Activated CD4-positive, alpha-beta memory T cell treated with anti-CD3 and anti-CD28 coated beads, Interleukin-2, amount 10 ng/mL, durations not matched to agents 7 days and 5 days (primary cell): ENCODE results near the gene CPZ. TPM values are rescaled to one million over a fixed set of nuclear protein-coding genes. Genes with fewer than 3 reads are reported as not detected.

ENCODE experiments used
- CTCF ChIA-PET: fragments of 350-600 bp; sonication (Branson Sonifier 250); formaldehyde crosslinking; loops from one replicate; lab custom pipeline; 2021; ENCODE audit warnings: antibody characterized with exemption, inconsistent platforms; lab: Charles Lee
- POLR2A ChIA-PET: fragments of 350-600 bp; sonication (Branson Sonifier 250); formaldehyde crosslinking; loops from one replicate; lab custom pipeline; 2021; ENCODE audit warnings: antibody characterized with exemption; lab: Charles Lee
- DNase-seq: peaks from one replicate; pipeline ENCODE4 v3.0.0-alpha.2; 2020
- H3K27ac Mint-ChIP-seq: one replicate; pipeline ENCODE4 v1.8.0; 2021; ENCODE audit warnings: mild to moderate bottlenecking, mixed read lengths
- H3K27me3 Mint-ChIP-seq: one replicate; pipeline ENCODE4 v1.8.0; 2021; ENCODE audit warnings: mixed read lengths
- H3K36me3 Mint-ChIP-seq: one replicate; pipeline ENCODE4 v1.8.0; 2021; ENCODE audit warnings: low read depth, mixed read lengths
- H3K4me1 Mint-ChIP-seq: one replicate; pipeline ENCODE4 v1.8.0; 2021; ENCODE audit warnings: mixed read lengths
- H3K4me3 Mint-ChIP-seq: one replicate; pipeline ENCODE4 v1.8.0; 2021; ENCODE audit warnings: mild to moderate bottlenecking, mixed read lengths
- H3K9me3 Mint-ChIP-seq: one replicate; pipeline ENCODE4 v1.8.0; 2021; ENCODE audit warnings: mixed read lengths
- total RNA-seq, 2 experiments: library from RNA; stranded (reverse); gene quantifications; one replicate each; pipeline ENCODE4 v1.2.3, GENCODE V29; 2021

The CPZ gene
- total RNA-seq, 2 experiments from 2014 or later = 0.48 to 0.75 TPM

DNA sequence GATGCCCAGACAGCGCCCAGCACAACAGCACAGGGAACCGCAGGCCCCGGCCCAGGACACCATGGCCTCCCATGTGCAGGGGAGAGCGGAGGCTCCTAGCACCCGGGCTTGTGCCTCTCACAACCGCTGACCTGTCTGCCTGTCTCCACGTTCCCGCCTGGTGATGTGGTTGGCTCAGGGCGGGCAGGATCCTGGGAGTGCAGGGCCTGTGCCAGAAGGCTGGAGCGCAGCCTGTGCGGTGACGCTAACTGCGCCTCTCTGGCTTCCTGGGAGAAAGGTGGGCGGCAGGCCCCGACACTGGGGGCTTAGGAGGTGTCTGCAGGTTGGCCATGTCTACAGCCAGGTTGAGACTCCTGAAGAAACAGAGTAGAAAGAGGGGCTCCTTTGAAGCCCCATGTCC lies 48.7 kb downstream of the CPZ start:
- ChIA-PET POLR2A (no interaction called here), CTCF (no interaction called here)
- Mint-ChIP-seq H3K27me3 (no peaks in the 10 kb centered on the region), H3K4me3 (no peak overlapping the region), H3K27ac (no peak overlapping the region), H3K36me3 (no peaks in the 10 kb centered on the region), H3K9me3 (no peaks in the 10 kb centered on the region), H3K4me1 (no peaks in the 10 kb centered on the region)
- no peak for DNase-seq

DNA sequence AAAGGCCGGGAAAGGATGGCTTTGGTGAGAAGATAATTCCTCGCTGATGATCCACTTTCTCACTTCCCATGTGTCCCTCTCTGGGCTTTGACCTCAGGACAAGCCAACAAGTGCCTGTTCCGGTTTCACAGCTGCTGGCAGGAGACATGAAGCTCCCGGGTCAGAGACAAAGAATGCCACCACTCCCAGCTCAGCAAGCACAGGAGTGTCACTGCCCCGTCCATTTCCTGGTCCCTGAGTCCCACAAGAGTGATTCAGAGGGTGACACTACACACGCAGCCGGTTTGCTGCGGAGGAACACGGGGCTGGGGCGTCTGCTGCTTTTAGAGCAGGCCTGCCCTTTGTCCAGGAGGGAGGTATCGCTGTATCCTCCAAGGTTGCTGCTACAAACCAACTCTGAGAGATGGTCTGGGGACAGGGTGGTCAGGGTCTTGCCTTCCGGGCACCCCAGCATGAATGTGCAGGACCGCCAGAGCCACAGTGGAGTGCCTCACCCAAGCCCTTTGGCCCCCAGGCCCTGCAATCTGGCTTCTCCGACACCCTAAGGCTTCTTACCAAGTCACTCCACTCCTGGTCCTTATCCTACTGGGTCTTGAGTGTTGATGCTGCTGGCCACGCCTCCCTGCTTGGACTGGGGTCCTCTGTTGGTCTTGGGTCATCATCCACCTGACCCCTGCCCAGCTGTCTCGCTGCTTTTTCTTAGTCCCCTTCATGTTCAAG lies 49.5 kb downstream of the CPZ start:
- no peaks in the 10 kb centered on the region for H3K4me1 Mint-ChIP-seq
- no peak overlapping the region for H3K4me3 Mint-ChIP-seq
- POLR2A ChIA-PET = no interaction called here
- no peaks in the 10 kb centered on the region for H3K36me3 Mint-ChIP-seq
- CTCF ChIA-PET = no interaction called here
- no peak for DNase-seq
- H3K9me3 Mint-ChIP-seq = no peaks in the 10 kb centered on the region
- H3K27ac Mint-ChIP-seq = no peak overlapping the region
- H3K27me3 Mint-ChIP-seq = no peaks in the 10 kb centered on the region

DNA sequence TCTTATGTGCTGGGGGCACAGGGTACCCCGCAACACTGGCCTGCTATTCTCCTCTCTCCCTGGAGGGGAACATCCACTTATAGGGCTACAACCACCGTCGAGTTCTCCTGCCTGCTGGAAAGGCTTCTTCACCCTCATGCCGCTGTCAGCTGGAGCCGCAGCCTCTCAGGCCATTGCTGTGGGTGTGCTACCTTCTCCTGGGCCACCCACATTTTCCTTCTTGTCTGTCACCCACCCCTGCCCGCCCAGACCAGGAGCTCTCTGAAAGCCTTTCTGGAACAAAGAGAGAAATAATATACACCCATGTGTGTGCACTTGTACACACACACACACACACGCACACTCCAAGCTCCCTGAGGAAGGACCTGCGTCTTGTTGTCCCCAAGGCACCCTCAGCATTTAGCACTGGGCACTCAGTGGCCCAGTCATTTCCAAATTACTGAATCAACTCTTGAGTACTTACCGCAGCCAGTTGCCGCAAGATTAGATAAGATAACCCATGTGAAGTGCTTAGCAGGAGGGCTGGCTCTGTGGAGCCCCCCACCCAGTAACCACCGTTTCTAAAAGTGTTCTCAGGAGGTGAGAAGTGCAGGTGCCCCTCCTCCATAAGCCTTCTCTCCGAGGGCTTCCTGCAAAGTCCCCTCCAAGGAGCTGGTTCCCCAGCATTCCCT lies 50.2 kb downstream of the CPZ start:
- Mint-ChIP-seq H3K27ac (no peak overlapping the region), H3K36me3 (no peaks in the 10 kb centered on the region), H3K4me3 (no peak overlapping the region), H3K27me3 (no peaks in the 10 kb centered on the region), H3K4me1 (no peaks in the 10 kb centered on the region), H3K9me3 (no peaks in the 10 kb centered on the region)
- ChIA-PET POLR2A (interaction anchor here (1.0 kb wide), 1 partner anchor 10 kb away, joined by 3 read pairs; no protein-coding TSS in a partner anchor), CTCF (no interaction called here)
- DNase-seq = no peak

DNA sequence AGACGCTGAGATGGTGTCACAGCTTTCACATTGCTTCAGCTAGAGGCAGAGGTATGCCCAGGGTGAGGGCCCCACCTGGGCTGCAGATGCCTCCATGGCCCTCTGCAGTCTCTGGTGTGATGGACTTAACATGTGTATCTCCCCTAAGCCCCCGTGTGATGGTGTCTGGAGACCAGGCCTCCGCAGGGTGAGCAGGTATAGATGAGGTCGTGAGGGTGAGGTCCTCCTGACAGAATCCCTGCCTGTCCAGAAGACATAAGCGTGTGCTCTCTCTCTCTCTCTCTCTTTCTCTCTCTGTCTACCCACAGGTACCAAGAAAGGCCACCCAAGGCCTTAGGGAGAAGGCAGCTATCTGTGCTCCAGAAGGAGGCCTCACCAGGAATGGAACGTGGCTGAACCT lies 50.9 kb downstream of the CPZ start:
- Mint-ChIP-seq H3K9me3 (no peaks in the 10 kb centered on the region), H3K27me3 (no peaks in the 10 kb centered on the region), H3K4me3 (no peak overlapping the region), H3K4me1 (no peaks in the 10 kb centered on the region), H3K27ac (no peak overlapping the region), H3K36me3 (no peaks in the 10 kb centered on the region)
- no peak for DNase-seq
- ChIA-PET CTCF (no interaction called here), POLR2A (interaction anchor here (1.0 kb wide), 1 partner anchor 10 kb away, joined by 3 read pairs; no protein-coding TSS in a partner anchor)

DNA sequence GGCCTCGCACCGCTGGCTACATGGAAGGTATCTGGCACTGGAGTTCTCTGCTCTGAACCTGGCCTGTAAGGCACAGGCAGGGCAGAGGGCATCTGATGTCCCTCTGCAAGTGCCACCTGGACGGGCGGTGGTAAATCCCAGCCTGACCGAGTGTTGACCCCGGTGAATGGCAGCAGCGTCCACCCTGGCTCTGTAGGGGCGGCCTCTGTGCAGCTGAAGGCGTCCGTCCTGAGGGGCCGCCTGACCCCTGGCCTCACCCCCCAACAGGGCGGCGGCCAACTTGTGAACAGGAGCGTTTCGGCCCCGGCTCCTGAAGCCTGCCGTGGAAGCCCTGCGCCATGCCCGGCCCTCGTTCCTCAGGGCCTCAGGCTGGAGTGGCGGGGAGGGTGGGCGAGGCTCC lies 51.4 kb downstream of the CPZ start:
- H3K27ac Mint-ChIP-seq = no peak overlapping the region
- DNase-seq = no peak
- H3K4me3 Mint-ChIP-seq = no peak overlapping the region
- H3K36me3 Mint-ChIP-seq = no peaks in the 10 kb centered on the region
- no peaks in the 10 kb centered on the region for H3K27me3 Mint-ChIP-seq
- ChIA-PET CTCF (no interaction called here), POLR2A (no interaction called here)
- H3K9me3 Mint-ChIP-seq = no peaks in the 10 kb centered on the region
- H3K4me1 Mint-ChIP-seq = no peaks in the 10 kb centered on the region

DNA sequence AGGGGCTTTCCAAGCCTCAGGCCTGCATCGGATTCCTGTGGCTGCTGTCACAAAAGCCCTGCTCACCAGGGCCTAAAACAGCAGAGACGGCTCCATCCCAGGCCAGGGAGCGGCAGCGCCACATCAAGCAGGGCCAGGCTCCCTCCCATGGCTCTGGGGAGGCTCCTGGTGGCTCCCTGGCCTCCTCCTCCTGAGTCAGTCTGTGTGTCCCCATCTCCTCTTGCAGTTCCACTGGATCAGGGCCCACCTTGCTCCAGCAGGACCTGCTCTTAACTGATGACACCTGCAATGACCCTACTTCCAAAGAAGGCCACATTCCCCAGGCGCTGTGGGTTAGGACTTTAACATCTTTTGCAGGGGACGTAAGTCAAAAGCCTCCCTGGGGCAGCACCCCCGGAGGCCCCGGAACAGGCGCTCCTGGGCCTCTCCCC lies 51.9 kb downstream of the CPZ start:
- ChIA-PET POLR2A (no interaction called here), CTCF (no interaction called here)
- DNase-seq = no peak
- no peak overlapping the region for H3K4me3 Mint-ChIP-seq
- H3K9me3 Mint-ChIP-seq = no peaks in the 10 kb centered on the region
- H3K36me3 Mint-ChIP-seq = no peaks in the 10 kb centered on the region
- no peak overlapping the region for H3K27ac Mint-ChIP-seq
- H3K27me3 Mint-ChIP-seq = no peaks in the 10 kb centered on the region
- H3K4me1 Mint-ChIP-seq = no peaks in the 10 kb centered on the region

DNA sequence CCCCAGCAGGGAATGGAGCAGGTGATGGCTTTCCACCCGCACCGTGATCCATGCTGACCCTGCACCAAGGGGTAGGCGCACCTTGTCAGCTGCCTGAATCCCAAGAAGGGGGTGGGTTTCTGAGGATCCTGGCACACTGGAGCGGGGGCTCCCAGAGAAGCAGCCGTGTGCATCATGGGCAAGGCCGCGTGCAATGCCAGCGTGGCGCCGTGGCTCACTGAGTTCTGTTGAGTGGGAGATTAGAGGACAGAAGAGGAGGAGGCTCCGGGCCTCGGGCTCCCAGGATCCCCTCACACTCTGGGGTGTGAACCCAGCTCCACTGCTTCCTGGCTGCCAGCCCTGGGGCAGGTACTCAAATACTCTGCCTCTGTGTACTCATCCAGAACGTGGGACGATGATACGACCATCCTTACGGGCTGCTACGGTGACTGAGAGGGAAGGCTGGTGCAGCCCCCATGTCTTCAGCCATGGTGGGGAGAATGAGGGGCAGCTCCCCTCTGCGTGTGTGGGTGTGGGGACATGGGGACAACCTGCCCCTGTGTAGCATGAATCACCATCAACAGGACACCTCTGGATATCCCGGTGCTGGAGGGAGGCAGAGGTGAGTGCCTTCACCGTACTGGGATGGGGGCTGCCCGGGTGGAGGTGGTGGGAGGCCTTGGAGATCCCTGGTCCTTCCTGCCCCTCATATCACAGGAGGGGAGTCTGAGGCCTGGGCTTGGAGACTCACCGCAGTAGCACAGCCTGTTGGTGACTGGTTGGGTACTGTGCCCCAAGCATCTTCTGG lies 52.6 kb downstream of the CPZ start:
- ChIA-PET POLR2A (no interaction called here), CTCF (no interaction called here)
- no peak for DNase-seq
- H3K27ac Mint-ChIP-seq = no peak overlapping the region
- H3K9me3 Mint-ChIP-seq = no peaks in the 10 kb centered on the region
- H3K4me3 Mint-ChIP-seq = no peak overlapping the region
- H3K36me3 Mint-ChIP-seq = no peaks in the 10 kb centered on the region
- H3K27me3 Mint-ChIP-seq = no peaks in the 10 kb centered on the region
- no peaks in the 10 kb centered on the region for H3K4me1 Mint-ChIP-seq

DNA sequence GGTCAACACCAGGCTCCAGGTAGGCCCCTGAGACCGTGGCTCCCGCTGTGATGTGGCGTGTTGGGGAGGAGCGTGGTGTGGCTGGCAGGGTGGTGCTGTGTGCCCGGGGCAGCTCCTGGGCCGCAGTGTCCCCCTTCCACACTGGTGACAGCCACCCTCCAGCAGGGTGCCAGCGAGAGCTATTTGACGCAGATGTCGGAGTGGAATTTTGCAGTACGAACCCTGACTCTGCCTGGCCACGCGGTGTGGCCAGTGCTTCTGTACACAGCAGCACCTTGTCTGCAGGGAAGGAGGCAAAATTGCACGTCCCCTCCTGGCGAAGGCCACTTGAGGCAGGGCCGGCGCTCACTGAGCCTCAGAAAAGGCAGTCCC lies 53.2 kb downstream of the CPZ start:
- H3K36me3 Mint-ChIP-seq = no peaks in the 10 kb centered on the region
- H3K4me3 Mint-ChIP-seq = no peak overlapping the region
- no peak overlapping the region for H3K27ac Mint-ChIP-seq
- H3K27me3 Mint-ChIP-seq = no peaks in the 10 kb centered on the region
- no peaks in the 10 kb centered on the region for H3K4me1 Mint-ChIP-seq
- no peaks in the 10 kb centered on the region for H3K9me3 Mint-ChIP-seq
- POLR2A ChIA-PET = no interaction called here
- no peak for DNase-seq
- CTCF ChIA-PET = no interaction called here

DNA sequence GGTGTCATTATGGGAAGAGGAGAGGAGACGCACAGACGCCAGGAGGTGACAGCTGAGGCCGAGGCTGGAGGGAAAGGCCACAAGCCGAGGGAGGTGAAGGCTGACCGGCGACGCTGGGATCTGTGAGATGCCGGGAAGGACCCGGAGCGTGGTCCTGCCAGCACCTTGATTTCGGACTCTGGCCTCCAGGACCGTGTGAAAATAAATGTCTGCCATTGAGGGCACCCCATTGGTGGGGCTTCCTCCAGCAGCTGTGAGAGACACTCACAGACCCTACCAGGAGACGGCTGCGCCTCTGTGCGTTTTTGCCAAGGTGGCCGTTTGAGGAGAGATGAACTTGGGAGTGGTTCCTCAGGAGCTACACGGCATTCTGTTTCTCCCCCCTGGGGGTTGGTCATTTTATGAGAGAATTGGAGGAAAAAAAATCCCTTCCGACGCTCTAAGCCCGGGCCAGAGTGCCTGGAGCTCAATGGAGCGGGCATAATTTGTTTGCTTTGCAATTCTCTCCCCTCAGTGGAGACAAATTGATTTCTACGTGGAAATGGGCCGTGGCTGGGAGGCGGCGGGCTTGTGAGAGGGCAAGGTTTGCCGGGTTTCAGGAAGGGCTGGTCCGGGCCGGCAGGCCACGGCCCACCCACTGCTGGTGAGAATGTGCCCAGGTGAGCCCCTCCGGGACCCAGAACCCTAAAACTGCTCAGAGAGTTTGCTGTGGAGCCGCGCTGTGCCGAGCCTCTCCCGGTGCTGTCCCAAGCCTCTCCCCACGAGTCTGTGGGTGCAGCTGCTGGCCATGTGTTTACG lies 53.9 kb downstream of the CPZ start:
- Mint-ChIP-seq H3K27me3 (no peaks in the 10 kb centered on the region), H3K4me3 (no peak overlapping the region), H3K9me3 (no peaks in the 10 kb centered on the region), H3K36me3 (no peaks in the 10 kb centered on the region), H3K27ac (no peak overlapping the region), H3K4me1 (no peaks in the 10 kb centered on the region)
- ChIA-PET CTCF (no interaction called here), POLR2A (no interaction called here)
- no peak for DNase-seq

DNA sequence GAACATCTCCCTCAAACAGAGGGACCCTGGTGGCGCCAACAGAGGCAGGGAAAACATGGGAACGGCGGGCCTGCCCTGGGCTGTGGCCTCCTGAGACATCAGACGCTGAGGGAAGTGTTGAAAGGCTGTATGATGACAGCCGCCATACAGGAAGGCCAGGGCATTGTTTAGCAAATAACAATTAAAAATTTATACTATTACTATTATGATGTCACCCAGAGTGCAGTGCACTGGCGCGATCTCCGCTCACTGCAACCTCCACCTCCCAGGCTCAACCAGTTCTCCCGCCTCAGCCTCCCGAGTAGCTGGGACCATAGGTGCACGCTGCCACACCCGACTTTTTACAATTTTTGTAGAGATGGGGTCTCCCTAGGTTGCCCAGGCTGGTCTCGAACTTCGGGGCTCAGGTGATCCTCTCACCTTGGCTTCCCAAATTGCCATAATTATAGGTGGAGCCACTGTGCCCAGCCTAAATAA lies 54.6 kb downstream of the CPZ start:
- Mint-ChIP-seq H3K4me3 (no peak overlapping the region), H3K27me3 (no peaks in the 10 kb centered on the region), H3K4me1 (no peaks in the 10 kb centered on the region), H3K9me3 (no peaks in the 10 kb centered on the region), H3K27ac (no peak overlapping the region), H3K36me3 (no peaks in the 10 kb centered on the region)
- no peak for DNase-seq
- ChIA-PET POLR2A (no interaction called here), CTCF (no interaction called here)

DNA sequence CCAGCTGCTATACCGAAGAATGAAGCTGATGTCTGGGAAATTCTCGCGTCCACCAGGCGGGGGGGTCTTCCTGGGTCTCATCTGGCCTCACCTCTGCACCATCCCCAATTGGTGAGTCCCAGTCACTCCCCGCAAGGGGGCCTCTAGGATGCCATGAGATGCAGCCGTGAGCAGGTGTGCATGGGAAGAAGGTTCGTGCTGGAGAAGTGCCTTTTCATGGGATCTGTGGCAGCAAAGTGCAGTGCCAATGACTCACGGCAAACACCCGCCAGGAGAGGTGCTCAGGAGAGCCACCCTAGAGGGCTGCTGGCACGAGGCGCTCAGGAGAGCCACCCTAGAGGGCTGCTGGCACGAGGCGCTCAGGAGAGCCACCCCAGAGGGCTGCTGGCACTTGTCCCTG lies 55.1 kb downstream of the CPZ start:
- DNase-seq = no peak

DNA sequence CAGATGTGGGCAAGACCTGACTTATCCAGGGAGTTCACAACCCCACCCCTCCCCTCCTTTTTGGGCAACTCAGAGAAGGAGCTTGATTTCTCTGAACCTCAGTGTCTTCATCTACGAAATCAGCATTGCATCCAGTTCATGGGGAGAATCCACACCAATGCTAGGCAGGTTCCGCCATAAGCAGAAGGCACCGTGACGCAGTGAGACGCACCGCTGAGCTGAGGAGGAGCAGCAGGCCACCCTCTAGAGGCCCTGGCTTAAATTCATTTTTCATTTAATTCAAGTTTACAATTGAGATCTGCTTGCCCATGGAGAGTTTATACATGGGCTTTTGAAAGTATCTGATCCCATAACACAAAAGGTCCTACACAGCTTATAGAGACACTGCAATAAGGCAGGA lies 55.7 kb downstream of the CPZ start:
- no peak for DNase-seq
- no peaks in the 10 kb centered on the region for H3K9me3 Mint-ChIP-seq
- no peak overlapping the region for H3K4me3 Mint-ChIP-seq
- H3K4me1 Mint-ChIP-seq = no peaks in the 10 kb centered on the region
- H3K27ac Mint-ChIP-seq = no peak overlapping the region
- ChIA-PET POLR2A (no interaction called here), CTCF (interaction anchor here (0.9 kb wide), 1 partner anchor 21 kb away, joined by 3 read pairs; no protein-coding TSS in a partner anchor)
- no peaks in the 10 kb centered on the region for H3K36me3 Mint-ChIP-seq
- H3K27me3 Mint-ChIP-seq = no peaks in the 10 kb centered on the region

More for the DNA sequence above, 55.1 kb downstream of the CPZ start:
- ChIA-PET POLR2A (no interaction called here), CTCF (interaction anchor here (0.9 kb wide), 1 partner anchor 21 kb away, joined by 3 read pairs; no protein-coding TSS in a partner anchor)
- Mint-ChIP-seq H3K4me1 (no peaks in the 10 kb centered on the region), H3K27me3 (no peaks in the 10 kb centered on the region), H3K9me3 (no peaks in the 10 kb centered on the region), H3K36me3 (no peaks in the 10 kb centered on the region), H3K4me3 (no peak overlapping the region), H3K27ac (no peak overlapping the region)
